ENCODE measurements around the gene NMRK2.

NMRK2 gene

DNA sequence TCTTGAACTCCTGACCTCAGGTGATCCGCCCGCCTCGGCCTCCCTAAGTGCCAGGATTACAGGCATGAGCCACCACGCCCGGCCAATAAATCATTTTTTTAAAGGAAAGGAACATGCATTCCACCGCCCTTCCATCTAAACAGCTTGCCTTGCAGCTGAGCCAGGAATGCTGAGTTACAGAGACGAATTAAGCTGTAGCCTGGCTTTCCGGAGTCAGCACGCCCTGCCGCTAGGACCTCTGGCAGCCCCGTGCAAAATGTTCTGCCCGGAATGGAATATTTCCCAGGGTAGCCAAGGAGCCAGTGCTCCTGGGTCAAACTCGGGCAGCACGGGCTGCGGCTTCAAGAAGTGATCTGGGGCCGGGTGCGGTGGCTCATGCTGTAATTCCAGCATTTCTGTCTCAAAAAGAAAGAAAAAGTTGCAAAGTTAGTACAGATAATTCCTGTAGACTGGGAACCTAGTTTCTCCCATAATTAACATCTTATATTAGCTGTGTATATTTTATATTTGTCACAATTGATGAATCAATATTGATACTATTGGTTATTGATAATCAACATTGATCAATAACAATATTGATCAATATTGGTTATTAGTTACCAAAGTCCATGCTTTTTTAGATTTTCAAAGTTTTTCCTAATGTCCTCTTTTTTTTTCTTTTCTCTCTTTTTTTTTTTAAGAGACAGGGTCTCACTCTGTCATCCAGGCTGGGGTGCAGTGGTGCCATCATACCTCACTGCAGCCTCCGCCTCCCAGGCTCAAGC lies 33.2 kb upstream of the NMRK2 start:
- TF ChIP-seq, protein P1, sequence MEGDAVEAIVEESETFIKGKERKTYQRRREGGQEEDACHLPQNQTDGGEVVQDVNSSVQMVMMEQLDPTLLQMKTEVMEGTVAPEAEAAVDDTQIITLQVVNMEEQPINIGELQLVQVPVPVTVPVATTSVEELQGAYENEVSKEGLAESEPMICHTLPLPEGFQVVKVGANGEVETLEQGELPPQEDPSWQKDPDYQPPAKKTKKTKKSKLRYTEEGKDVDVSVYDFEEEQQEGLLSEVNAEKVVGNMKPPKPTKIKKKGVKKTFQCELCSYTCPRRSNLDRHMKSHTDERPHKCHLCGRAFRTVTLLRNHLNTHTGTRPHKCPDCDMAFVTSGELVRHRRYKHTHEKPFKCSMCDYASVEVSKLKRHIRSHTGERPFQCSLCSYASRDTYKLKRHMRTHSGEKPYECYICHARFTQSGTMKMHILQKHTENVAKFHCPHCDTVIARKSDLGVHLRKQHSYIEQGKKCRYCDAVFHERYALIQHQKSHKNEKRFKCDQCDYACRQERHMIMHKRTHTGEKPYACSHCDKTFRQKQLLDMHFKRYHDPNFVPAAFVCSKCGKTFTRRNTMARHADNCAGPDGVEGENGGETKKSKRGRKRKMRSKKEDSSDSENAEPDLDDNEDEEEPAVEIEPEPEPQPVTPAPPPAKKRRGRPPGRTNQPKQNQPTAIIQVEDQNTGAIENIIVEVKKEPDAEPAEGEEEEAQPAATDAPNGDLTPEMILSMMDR (IDR thresholded peaks at IDR 0.05; ENCODE audit: low read depth, low read length, missing control alignments) = no peak
- no peak for DNase-seq (ENCODE audit: low read depth)
- H3K4me3 ChIP-seq (ENCODE audit: low read depth, low read length) = no peak overlapping the region

DNA sequence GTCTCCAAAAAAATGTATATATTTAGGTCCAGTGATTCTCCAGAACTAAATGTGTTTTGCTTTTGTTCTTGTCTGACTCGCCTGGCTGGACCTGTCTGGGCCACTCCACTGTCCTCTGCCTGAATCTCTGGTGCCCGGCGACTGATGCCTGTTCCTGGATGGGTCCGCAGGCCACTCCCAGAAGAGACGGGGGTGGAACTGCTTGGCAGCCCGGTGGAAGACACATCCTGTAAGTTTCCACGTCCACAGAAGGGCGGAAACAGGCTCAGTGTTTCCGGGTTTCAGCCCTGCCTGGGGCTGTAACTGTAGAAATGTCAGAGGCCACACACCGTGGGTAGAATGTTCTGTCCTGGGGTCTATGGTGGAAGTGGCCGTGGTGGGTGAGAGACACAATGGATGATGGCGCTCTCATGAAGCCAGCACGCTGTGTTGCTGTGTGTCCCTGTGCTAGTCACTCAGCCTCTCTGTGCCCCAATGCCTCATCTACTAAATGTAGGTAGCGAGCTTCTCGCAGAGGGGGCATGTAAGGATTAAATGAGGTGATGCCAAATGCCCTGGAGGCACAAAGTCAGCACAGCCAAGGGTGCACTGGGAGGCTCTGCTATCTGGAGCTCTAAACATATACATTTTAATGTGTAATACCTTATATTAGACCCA lies 30.4 kb upstream of the NMRK2 start:
- TF ChIP-seq, protein P1 (IDR thresholded peaks at IDR 0.05; ENCODE audit: low read depth, low read length, missing control alignments) = no peak
- no peak for DNase-seq (ENCODE audit: low read depth)
- H3K4me3 ChIP-seq (ENCODE audit: low read depth, low read length) = no peak overlapping the region

DNA sequence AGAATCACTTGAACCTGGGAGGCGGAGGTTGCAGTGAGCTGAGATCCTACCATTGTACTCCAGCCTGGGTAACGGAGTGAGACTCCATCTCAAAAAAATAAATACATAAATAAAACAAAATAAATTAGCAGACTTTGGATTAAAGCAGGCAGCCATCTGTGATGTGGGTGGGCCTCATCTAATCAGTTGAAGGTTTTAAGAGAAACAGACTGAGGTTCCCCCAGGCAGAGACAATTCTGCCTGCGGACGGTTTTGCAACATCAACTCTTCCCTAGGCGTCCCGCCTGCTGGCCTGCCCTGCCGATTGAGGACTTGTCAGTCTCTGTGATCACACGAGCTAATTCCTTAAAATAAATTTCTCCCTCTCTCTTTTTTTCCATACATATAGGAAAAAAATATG lies 28.6 kb upstream of the NMRK2 start:
- TF ChIP-seq, protein P1 (IDR thresholded peaks at IDR 0.05; ENCODE audit: low read depth, low read length, missing control alignments) = no peak
- no peak for DNase-seq (ENCODE audit: low read depth)

DNA sequence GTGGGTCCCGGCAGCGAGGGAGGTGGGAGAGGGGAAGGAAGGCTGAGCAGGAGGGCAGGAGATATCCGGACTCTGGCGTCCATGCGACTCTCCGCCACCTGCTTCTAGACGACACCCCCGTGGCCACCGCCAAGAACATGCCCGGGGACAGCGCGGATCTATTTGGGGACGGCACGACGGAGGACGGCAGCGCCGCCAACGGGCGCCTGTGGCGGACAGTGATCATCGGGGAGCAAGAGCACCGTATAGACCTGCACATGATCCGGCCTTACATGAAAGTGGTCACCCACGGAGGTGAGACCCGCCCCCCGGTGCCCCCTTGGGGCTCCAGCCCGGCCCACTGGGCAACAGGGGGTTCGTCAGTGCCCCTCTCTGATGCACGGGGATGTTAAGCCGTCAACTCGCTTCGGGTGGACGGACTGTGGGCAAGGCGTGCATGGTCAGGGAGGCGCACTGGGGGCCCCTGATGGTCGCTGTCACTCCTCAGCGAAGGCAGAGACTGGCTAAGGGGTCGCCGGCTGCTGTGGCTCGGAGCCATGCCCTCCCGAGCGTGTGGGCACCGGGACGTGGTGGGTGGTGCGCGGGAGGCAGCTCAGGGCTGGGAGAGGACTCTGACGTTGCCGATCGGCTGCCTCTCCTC lies 25.1 kb upstream of the NMRK2 start:
- no peak overlapping the region for H3K4me3 ChIP-seq (ENCODE audit: low read depth, low read length)
- TF ChIP-seq, protein P1 (IDR thresholded peaks at IDR 0.05; ENCODE audit: low read depth, low read length, missing control alignments) = no peak
- no peak for DNase-seq (ENCODE audit: low read depth)

More for the DNA sequence above, 28.6 kb upstream of the NMRK2 start:
- no peak overlapping the region for H3K4me3 ChIP-seq (ENCODE audit: low read depth, low read length)

DNA sequence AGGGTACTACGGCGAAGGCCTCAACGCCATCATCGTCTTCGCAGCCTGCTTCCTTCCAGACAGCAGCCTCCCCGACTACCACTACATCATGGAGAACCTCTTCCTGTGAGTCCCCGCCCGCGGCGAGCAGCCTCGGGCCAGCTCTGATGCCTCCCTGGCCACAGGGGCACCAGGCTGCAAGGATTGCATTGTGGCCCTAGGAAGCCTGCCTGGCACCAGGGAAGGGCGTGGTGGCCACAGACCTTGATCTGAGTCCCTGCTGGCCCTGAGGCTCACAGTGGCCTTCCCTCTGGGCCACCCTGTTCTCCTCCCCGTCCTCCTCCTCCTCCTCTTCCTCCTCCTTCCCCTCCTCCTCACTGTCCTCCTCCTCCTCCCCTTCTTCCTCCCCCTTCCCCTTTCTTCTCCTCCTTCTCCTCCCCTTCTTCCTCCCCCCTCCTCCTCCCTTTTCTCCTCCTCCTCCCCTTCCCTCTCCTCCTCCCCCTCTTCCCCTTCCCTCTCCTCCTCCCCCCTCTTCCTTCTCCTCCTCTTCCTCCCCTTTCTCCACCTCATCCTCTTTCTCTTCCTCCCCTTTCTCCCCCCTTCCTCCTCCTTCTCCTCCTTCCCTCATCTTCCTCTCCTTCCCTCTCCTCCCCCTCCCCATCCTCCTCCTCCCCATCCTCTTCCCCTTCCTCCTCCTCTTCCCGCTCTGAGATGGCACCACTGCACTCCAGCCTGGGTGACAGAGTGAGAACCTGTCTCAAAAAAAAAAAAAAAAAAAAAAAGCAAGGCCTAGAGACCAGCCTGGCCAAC lies 24.4 kb upstream of the NMRK2 start:
- TF ChIP-seq, protein P1 (IDR thresholded peaks at IDR 0.05; ENCODE audit: low read depth, low read length, missing control alignments) = no peak
- no peak overlapping the region for H3K4me3 ChIP-seq (ENCODE audit: low read depth, low read length)
- no peak for DNase-seq (ENCODE audit: low read depth)

DNA sequence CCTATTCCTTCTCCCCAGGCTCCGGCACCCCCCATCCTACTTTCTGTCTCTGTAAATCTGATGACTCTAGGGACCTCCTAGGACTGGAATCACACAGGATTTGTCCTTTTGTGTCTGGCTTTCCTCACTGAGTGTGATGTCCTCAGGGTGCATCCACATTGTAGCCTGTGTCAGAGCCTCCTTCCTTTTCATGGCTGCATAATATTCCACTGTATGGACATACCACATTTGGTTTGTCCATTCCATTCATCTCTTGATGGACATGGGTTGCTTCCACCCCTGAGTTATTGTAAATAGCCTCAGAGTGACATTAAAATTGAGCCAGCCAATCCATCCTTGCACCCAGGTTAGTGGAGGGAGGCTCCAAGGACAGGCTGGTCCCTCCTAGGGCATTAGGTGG lies 22.8 kb upstream of the NMRK2 start:
- H3K4me3 ChIP-seq (ENCODE audit: low read depth, low read length) = no peak overlapping the region
- TF ChIP-seq, protein P1 (IDR thresholded peaks at IDR 0.05; ENCODE audit: low read depth, low read length, missing control alignments) = no peak
- no peak for DNase-seq (ENCODE audit: low read depth)

Data from GM12864 (cell line).